ENCODE results near the gene MRPS11. TPM values are rescaled to one million over a fixed set of nuclear protein-coding genes. Genes with fewer than 3 reads are reported as not detected.

The MRPS11 gene
- total RNA-seq, 1 experiment from 2014 or later, result 63.9 TPM

DNA sequence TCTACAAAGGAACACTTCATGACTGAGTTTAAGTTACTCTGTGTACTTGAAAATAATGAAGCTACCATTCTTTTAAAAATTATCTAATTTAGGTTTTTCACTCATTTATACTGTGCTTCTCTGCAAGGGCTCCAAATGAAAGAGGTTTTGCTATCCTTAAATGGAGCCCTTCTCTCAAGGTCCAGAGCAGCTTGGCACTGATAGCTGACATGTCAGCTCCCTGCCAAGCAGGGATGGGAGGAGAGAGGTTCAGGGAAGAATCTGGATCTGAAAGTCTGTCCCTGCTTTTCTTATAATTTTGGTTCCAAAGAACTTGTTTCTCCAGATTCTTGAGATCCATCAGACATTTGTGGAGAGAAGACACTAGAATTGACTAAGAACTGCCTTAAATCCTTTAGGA is 39.1 kb downstream of the MRPS11 start:
- no peak for TF ChIP-seq CTCF (IDR thresholded peaks at IDR 0.05; ENCODE audit: unreplicated experiment)
- Mint-ChIP-seq H3K27ac (ENCODE audit: low read depth, unreplicated experiment) (no peak overlapping the region), H3K4me1 (ENCODE audit: insufficient read depth, unreplicated experiment) (no peaks in the 10 kb centered on the region), H3K4me3 (ENCODE audit: unreplicated experiment) (no peak overlapping the region), H3K9me3 (ENCODE audit: unreplicated experiment) (no peaks in the 10 kb centered on the region), H3K36me3 (ENCODE audit: insufficient read depth, unreplicated experiment) (peaks cover 26% of the 10 kb centered on the region), H3K27me3 (ENCODE audit: insufficient read depth, unreplicated experiment) (no peaks in the 10 kb centered on the region)
- BruUV-seq (replicated peaks), result no TSS peak
- ChIA-PET POLR2A (no interaction called here), CTCF (interaction anchor here (0.6 to 1.1 kb wide), 4 partner anchors 9 to 51 kb away, joined by 3 to 4 read pairs (median 3); no protein-coding TSS in a partner anchor)
- no peak for DNase-seq (ENCODE audit: unreplicated experiment)
- intact Hi-C loops (cut with micrococcal nuclease), result no loop called here

- no peak overlapping the region for H3K4me3 Mint-ChIP-seq (ENCODE audit: unreplicated experiment)
- H3K27me3 Mint-ChIP-seq (ENCODE audit: insufficient read depth, unreplicated experiment), result no peaks in the 10 kb centered on the region
- intact Hi-C loops (cut with micrococcal nuclease), result no loop called here
- H3K36me3 Mint-ChIP-seq (ENCODE audit: insufficient read depth, unreplicated experiment), result peaks cover 20% of the 10 kb centered on the region
- ChIA-PET POLR2A (no interaction called here), CTCF (interaction anchor here (0.6 kb wide), 1 partner anchor 647 kb away, joined by 3 read pairs; no protein-coding TSS in a partner anchor)
- no peak overlapping the region for H3K27ac Mint-ChIP-seq (ENCODE audit: low read depth, unreplicated experiment)
- no peak for DNase-seq (ENCODE audit: unreplicated experiment)
- no peaks in the 10 kb centered on the region for H3K9me3 Mint-ChIP-seq (ENCODE audit: unreplicated experiment)
- BruUV-seq (replicated peaks), result no TSS peak
- no peak for TF ChIP-seq CTCF (IDR thresholded peaks at IDR 0.05; ENCODE audit: unreplicated experiment)
- no peaks in the 10 kb centered on the region for H3K4me1 Mint-ChIP-seq (ENCODE audit: insufficient read depth, unreplicated experiment)
Measured at GRCh38 chr15:88509321-88509720, 41.8 kb downstream of the MRPS11 start.

- CTCF ChIA-PET, result no interaction called here
- peaks cover 20% of the 10 kb centered on the region for H3K36me3 Mint-ChIP-seq (ENCODE audit: insufficient read depth, unreplicated experiment)
Measured at GRCh38 chr15:88509964-88510363, 42.5 kb downstream of the MRPS11 start.

GRCh38 chr15:88511161-88511560 is 43.7 kb downstream of the MRPS11 start:
- ChIA-PET POLR2A (no interaction called here), CTCF (no interaction called here)
- Mint-ChIP-seq H3K27me3 (ENCODE audit: insufficient read depth, unreplicated experiment) (no peaks in the 10 kb centered on the region), H3K36me3 (ENCODE audit: insufficient read depth, unreplicated experiment) (peaks cover 20% of the 10 kb centered on the region), H3K27ac (ENCODE audit: low read depth, unreplicated experiment) (no peak overlapping the region), H3K4me1 (ENCODE audit: insufficient read depth, unreplicated experiment) (no peaks in the 10 kb centered on the region), H3K4me3 (ENCODE audit: unreplicated experiment) (no peak overlapping the region), H3K9me3 (ENCODE audit: unreplicated experiment) (no peaks in the 10 kb centered on the region)
- no TSS peak for BruUV-seq (replicated peaks)
- intact Hi-C loops (cut with micrococcal nuclease), result no loop called here
- no peak for TF ChIP-seq CTCF (IDR thresholded peaks at IDR 0.05; ENCODE audit: unreplicated experiment)
- DNase-seq (ENCODE audit: unreplicated experiment), result no peak

More at GRCh38 chr15:88509964-88510363, 42.5 kb downstream of the MRPS11 start:
- POLR2A ChIA-PET, result no interaction called here
- BruUV-seq (replicated peaks), result no TSS peak
- no peak for DNase-seq (ENCODE audit: unreplicated experiment)
- TF ChIP-seq CTCF (IDR thresholded peaks at IDR 0.05; ENCODE audit: unreplicated experiment), result no peak
- H3K9me3 Mint-ChIP-seq (ENCODE audit: unreplicated experiment), result no peaks in the 10 kb centered on the region
- H3K4me3 Mint-ChIP-seq (ENCODE audit: unreplicated experiment), result no peak overlapping the region
- intact Hi-C loops (cut with micrococcal nuclease), result no loop called here
- H3K27me3 Mint-ChIP-seq (ENCODE audit: insufficient read depth, unreplicated experiment), result no peaks in the 10 kb centered on the region
- H3K4me1 Mint-ChIP-seq (ENCODE audit: insufficient read depth, unreplicated experiment), result no peaks in the 10 kb centered on the region
- H3K27ac Mint-ChIP-seq (ENCODE audit: low read depth, unreplicated experiment), result no peak overlapping the region
